A549 (cell line): ENCODE results near the gene ZDHHC24. TPM values are rescaled to one million over a fixed set of nuclear protein-coding genes. Genes with fewer than 3 reads are reported as not detected.

ENCODE experiments used
- ATAC-seq, 2 experiments: fragments of 200-7000 bp in 1 of 2; fragments of >200 bp in 1 of 2; cut with Nextera tagmentation in 1 of 2; cut with Tn5 transposase in 1 of 2; 3 replicates each; pipeline versions ENCODE4 v1.8.0 to v1.9.1; 2018 to 2020; ENCODE audit warnings: mild to moderate bottlenecking in 1 of 2, moderate library complexity in 1 of 2
- CTCF ChIA-PET: fragments of 300-600 bp; sonication (Branson Sonifier 250); formaldehyde crosslinking; extraction: SDS; loops from one replicate; lab custom pipeline; 2021; ENCODE audit warnings: antibody characterized with exemption, inconsistent platforms; lab: Yijun Ruan, JAX
- POLR2A ChIA-PET: fragments of 350-600 bp; formaldehyde crosslinking; extraction: SDS; loops from one replicate; lab custom pipeline; 2021; ENCODE audit warnings: antibody characterized with exemption, inconsistent platforms; lab: Yijun Ruan, JAX
- DNase-seq, 2 experiments: peaks; one replicate each; pipeline versions ENCODE4 v3.0.0 to v3.0.0-alpha.2; 2011 to 2016; ENCODE audit warnings: low read depth in 1 of 2, low spot score in 1 of 2
- FAIRE-seq: peaks from 2 replicates; lab custom pipeline; 2011; peaks lifted over from hg19 to GRCh38; lab: Jason Lieb, UNC
- H3K27ac ChIP-seq, 2 experiments: fragments of >200 bp; sonication (Bioruptor Twin); formaldehyde crosslinking; 3 replicates each; pipeline ENCODE4 v1.5.1; 2016 to 2017
- H3K4me1 ChIP-seq: fragments of >200 bp; sonication (Bioruptor Twin); formaldehyde crosslinking; 3 replicates; pipeline ENCODE4 v1.6.1; 2016
- H3K4me2 ChIP-seq: fragments of >200 bp; sonication (Bioruptor Twin); formaldehyde crosslinking; 3 replicates; pipeline ENCODE4 v1.6.1; 2016
- H3K4me3 ChIP-seq: fragments of >200 bp; sonication (Bioruptor Twin); formaldehyde crosslinking; 3 replicates; pipeline ENCODE4 v1.5.1; 2016
- H3K9me3 ChIP-seq: fragments of >200 bp; sonication (Bioruptor Twin); formaldehyde crosslinking; 3 replicates; pipeline ENCODE4 v1.6.1; 2016
- ATOH8 ChIP-seq: fragments of 250-450 bp; sonication (Bioruptor Pico); IDR thresholded peaks from 2 replicates; pipeline ENCODE4 v1.5.0; 2020; ENCODE audit warnings: low read depth, mild to moderate bottlenecking, moderate library complexity
- CEBPB ChIP-seq, 2 experiments: fragments of >200 bp in 1 of 2; sonication (Bioruptor Twin) in 1 of 2; formaldehyde crosslinking in 1 of 2; IDR thresholded peaks; 2 replicates each; pipeline ENCODE4 v1.6.1; 2012 to 2016
- CTCF ChIP-seq: fragments of >200 bp; sonication (Bioruptor Twin); formaldehyde crosslinking; IDR thresholded peaks from 3 replicates; pipeline ENCODE4 v1.5.1; 2016
- EHMT2 ChIP-seq: fragments of 200-600 bp; sonication (generic); IDR thresholded peaks from 2 replicates; pipeline ENCODE4 v1.6.1; 2016; ENCODE audit warnings: antibody characterized with exemption, low read depth, mild to moderate bottlenecking, moderate library complexity
- FOXS1 ChIP-seq: fragments of 250-450 bp; sonication (Bioruptor Pico); IDR thresholded peaks from 2 replicates; pipeline ENCODE4 v1.5.0; 2020; ENCODE audit warnings: mild to moderate bottlenecking, moderate library complexity
- HDAC2 ChIP-seq: fragments of 200-600 bp; sonication (generic); IDR thresholded peaks from 2 replicates; pipeline ENCODE4 v1.6.1; 2016
- JUN ChIP-seq, 2 experiments: fragments of >200 bp; sonication (Bioruptor Twin); formaldehyde crosslinking; IDR thresholded peaks; 2 replicates in 1 of 2; 3 replicates in 1 of 2; pipeline ENCODE4 v1.6.1; 2016 to 2017
- KDM1A ChIP-seq: fragments of 200-600 bp; sonication (generic); IDR thresholded peaks from 2 replicates; pipeline ENCODE4 v1.6.1; 2016; ENCODE audit warnings: low read depth, mild to moderate bottlenecking
- KDM5A ChIP-seq: fragments of 200-600 bp; sonication (generic); IDR thresholded peaks from 2 replicates; pipeline ENCODE4 v1.6.1; 2016; ENCODE audit warnings: antibody characterized with exemption, mild to moderate bottlenecking
- MAX ChIP-seq: IDR thresholded peaks from 2 replicates; pipeline ENCODE4 v1.6.1; 2012
- NFE2L2 ChIP-seq: fragments of 150-350 bp; conservative IDR thresholded peaks from 2 replicates; pipeline ENCODE4 v1.6.1; 2014; ENCODE audit warnings: low read length
- NR3C1 ChIP-seq: fragments of >200 bp; sonication (Bioruptor Twin); formaldehyde crosslinking; IDR thresholded peaks from 3 replicates; pipeline ENCODE4 v1.6.1; 2017
- POLR2A ChIP-seq: IDR thresholded peaks from 2 replicates; pipeline ENCODE4 v1.6.1; 2012; ENCODE audit warnings: mild to moderate bottlenecking, low read length
- SREBF2 ChIP-seq: fragments of 450-650 bp; IDR thresholded peaks from 2 replicates; pipeline ENCODE4 v1.6.1; 2014; ENCODE audit warnings: mild to moderate bottlenecking, moderate library complexity
- ZFP36 ChIP-seq: fragments of 450-650 bp; IDR thresholded peaks from 2 replicates; pipeline ENCODE4 v1.6.1; 2014; ENCODE audit warnings: borderline replicate concordance; ENCODE audit not compliant: partially characterized antibody
- ZNF302 ChIP-seq: fragments of 250-450 bp; sonication (Bioruptor Pico); IDR thresholded peaks from 2 replicates; pipeline ENCODE4 v1.9.0; 2021; ENCODE audit warnings: inconsistent platforms, mild to moderate bottlenecking, moderate library complexity
- ZSCAN20 ChIP-seq: fragments of 250-450 bp; sonication (Bioruptor Pico); IDR thresholded peaks from 2 replicates; pipeline ENCODE4 v1.8.0; 2022; ENCODE audit warnings: mild to moderate bottlenecking, moderate library complexity
- WGBS: methylation state at CpG from one replicate; pipeline ENCODE4 v1.1.6; 2017; ENCODE audit errors: missing lambda C conversion rate; 5-methylcytosine and 5-hydroxymethylcytosine counted together
- polyA plus RNA-seq, 4 experiments: library from polyadenylated mRNA; depleted of rRNA in 3 of 4; stranded (reverse); fragments of >200 nt; fragmentation: RNase III in 1 of 4; extraction: RNeasy Plus Mini Kit Qiagen cat#74134 plus additional on column Dnase treatment in 1 of 4; gene quantifications; 2 replicates in 3 of 4; 3 replicates in 1 of 4; pipeline ENCODE4 v1.2.3, GENCODE V29; 2011 to 2017
- TF ChIP-seq, protein P1 (sequence below): fragments of >200 bp; sonication (Bioruptor Twin); formaldehyde crosslinking; IDR thresholded peaks from 2 replicates; pipeline ENCODE4 v1.6.1; 2016
- TF ChIP-seq, protein P2 (sequence below): fragments of 150-350 bp; IDR thresholded peaks from 2 replicates; pipeline ENCODE4 v1.6.1; 2014; ENCODE audit warnings: low read depth, mild to moderate bottlenecking, low read length

ZDHHC24 gene
- polyA plus RNA-seq, 2 of the 4 experiments (the other 2 are of a cell fraction): 8.6 to 8.7 TPM

- Histone ChIP-seq H3K4me3 (no peak overlapping the region), H3K4me1 (no peaks in the 10 kb centered on the region), H3K4me2 (no peak overlapping the region), H3K27ac (no peak overlapping the region)
- FAIRE-seq (no peak), DNase-seq (no peak), ATAC-seq (no peak)
- CTCF ChIA-PET: interaction anchor here (0.6 to 6.2 kb wide), 8 partner anchors 10 to 189 kb away, joined by 3 to 27 read pairs (median 5); partner anchors contain the start of genes DPP3 and RBM4B
- WGBS: 79% methylated on average over 6 of the region's 7 CpGs
- TF ChIP-seq NR3C1 (no peak), NFE2L2 (no peak), KDM1A (no peak), ATOH8 (CRISPR knock-in tag) (no peak), EHMT2 (no peak), ZFP36 (no peak), MAX (no peak), CEBPB (IDR thresholded peaks at IDR 0.05) (no peak), POLR2A (no peak), KDM5A (no peak), JUN (IDR thresholded peaks at IDR 0.05) (no peak), ZSCAN20 (no peak), CTCF (no peak), SREBF2 (no peak), FOXS1 (CRISPR knock-in tag) (no peak)
- TF ChIP-seq, protein P1, sequence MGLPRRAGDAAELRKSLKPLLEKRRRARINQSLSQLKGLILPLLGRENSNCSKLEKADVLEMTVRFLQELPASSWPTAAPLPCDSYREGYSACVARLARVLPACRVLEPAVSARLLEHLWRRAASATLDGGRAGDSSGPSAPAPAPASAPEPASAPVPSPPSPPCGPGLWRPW: no peak
- TF ChIP-seq, protein P2, sequence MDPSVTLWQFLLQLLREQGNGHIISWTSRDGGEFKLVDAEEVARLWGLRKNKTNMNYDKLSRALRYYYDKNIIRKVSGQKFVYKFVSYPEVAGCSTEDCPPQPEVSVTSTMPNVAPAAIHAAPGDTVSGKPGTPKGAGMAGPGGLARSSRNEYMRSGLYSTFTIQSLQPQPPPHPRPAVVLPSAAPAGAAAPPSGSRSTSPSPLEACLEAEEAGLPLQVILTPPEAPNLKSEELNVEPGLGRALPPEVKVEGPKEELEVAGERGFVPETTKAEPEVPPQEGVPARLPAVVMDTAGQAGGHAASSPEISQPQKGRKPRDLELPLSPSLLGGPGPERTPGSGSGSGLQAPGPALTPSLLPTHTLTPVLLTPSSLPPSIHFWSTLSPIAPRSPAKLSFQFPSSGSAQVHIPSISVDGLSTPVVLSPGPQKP: no peak
- TF ChIP-seq, all 56 proteins: peak for 0
- POLR2A ChIA-PET: interaction anchor here (2.3 kb wide), 1 partner anchor 9 kb away, joined by 12 read pairs; the partner anchor contains the start of gene DPP3
- no peaks in the 10 kb centered on the region for H3K9me3 ChIP-seq
Measured at GRCh38 chr11:66489636-66490035, 56.2 kb downstream of the ZDHHC24 start.

GRCh38 chr11:66488957-66489356 is 56.9 kb downstream of the ZDHHC24 start:
- WGBS: 94% methylated on average over 10 of the region's 10 CpGs
- ATAC-seq (no peak), FAIRE-seq (no peak), DNase-seq (no peak)
- ChIA-PET CTCF (interaction anchor here (1.7 to 6.2 kb wide), 2 partner anchors 10 to 189 kb away, joined by 5 to 27 read pairs; partner anchors contain the start of genes DPP3 and RBM4B), POLR2A (no interaction called here)
- no peak overlapping the region for H3K4me3 ChIP-seq
- no peaks in the 10 kb centered on the region for H3K9me3 ChIP-seq
- H3K27ac ChIP-seq: no peak overlapping the region
- no peak overlapping the region for H3K4me2 ChIP-seq
- TF ChIP-seq ZNF302 (CRISPR knock-in tag): no peak
- H3K4me1 ChIP-seq: no peaks in the 10 kb centered on the region

DNA sequence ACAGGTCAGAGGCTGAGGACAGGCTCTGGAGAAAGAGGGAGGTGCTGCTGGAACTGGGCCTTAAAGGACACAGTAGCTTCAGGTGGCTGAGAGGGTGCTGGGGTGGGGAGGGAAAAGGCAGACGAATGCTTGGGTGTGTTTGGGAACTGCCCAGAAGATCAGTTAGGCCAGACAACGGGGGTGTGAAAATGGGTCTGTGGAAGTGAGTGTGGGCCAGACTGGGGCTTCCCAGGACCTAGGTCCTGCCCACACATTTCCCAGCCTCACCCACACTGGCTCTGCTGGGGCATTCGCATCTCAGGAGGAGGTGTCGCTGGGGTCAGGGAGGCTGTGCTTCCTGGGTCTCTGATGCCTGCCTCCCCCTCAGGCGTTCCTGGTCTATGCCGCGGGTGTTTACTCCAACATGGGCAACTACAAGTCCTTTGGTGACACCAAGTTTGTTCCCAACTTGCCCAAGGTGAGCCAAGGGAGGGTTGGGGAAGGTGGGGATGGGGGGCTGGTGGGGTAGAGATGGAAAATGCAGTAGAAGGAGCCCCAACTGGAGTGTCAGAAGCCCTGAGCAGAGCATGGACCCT is 61.0 kb downstream of the ZDHHC24 start:
- no peak overlapping the region for H3K4me3 ChIP-seq
- no peak for TF ChIP-seq HDAC2
- DNase-seq (no peak), FAIRE-seq (no peak), ATAC-seq (no peak)
- 93% methylated on average over 6 of the region's 7 CpGs for WGBS
- no peak overlapping the region for H3K27ac ChIP-seq
- H3K9me3 ChIP-seq: no peaks in the 10 kb centered on the region
- peaks cover 6% of the 10 kb centered on the region; the same call in 1 of the 3 replicates for H3K4me1 ChIP-seq
- POLR2A ChIA-PET: interaction anchor here (1.0 kb wide), 1 partner anchor 18 kb away, joined by 4 read pairs; the partner anchor contains the start of gene PELI3
- CTCF ChIA-PET: interaction anchor here (0.7 to 2.1 kb wide), 7 partner anchors 8 to 194 kb away, joined by 3 to 10 read pairs (median 3); no protein-coding TSS in a partner anchor
- no peak overlapping the region for H3K4me2 ChIP-seq
